Fibroblast of pulmonary artery (primary cell): ENCODE results near the gene NSDHL.
A peak's percentile ranks its signal among the peaks of the same experiment; 100 is the strongest.

Experiments used
- DNase-seq: peaks from one replicate; pipeline ENCODE4 v3.0.0-alpha.2; 2010; ENCODE audit warnings: low read depth
- H3K4me3 ChIP-seq: replicated peaks from 2 replicates; pipeline ENCODE4 v1.5.1; 2011; ENCODE audit warnings: low read depth, mild to moderate bottlenecking, control low read depth, low read length, moderate library complexity
- TF ChIP-seq, protein P1 (sequence below): IDR thresholded peaks from 2 replicates; pipeline ENCODE4 v1.5.1; 2011; ENCODE audit warnings: mild to moderate bottlenecking, control low read depth, low read length, inconsistent platforms; ENCODE audit errors: missing control alignments

The NSDHL gene

DNA sequence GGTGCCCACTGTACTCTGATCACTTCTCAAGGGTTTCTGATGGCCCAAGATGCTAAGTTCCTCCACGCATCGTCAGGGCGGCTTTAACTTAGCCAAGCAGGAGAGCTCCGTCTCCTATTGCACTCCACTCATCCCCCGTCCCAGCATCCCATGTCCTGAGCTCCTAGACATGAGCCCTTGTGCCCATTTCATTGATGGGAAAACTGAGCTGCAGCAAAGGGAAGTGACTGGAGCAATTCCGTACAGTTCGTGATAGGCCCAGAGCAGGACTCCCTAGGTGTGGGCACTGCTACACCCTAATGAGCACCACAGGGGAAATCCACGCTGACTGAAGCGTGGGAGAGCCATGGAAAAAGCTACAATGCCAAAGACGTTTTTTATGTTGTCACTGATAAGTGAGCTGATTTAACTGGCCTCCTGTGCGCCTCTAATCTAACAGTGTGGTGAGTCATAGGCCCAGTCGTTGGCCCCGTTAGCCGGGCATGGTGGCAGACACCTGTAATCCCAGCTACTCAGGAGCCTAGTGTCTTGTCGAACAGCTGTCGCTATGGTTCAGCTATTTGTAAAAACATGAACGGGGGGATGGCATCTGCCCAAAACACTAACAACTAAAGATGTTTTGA lies 14.9 kb downstream of the NSDHL start:
- TF ChIP-seq, protein P1, sequence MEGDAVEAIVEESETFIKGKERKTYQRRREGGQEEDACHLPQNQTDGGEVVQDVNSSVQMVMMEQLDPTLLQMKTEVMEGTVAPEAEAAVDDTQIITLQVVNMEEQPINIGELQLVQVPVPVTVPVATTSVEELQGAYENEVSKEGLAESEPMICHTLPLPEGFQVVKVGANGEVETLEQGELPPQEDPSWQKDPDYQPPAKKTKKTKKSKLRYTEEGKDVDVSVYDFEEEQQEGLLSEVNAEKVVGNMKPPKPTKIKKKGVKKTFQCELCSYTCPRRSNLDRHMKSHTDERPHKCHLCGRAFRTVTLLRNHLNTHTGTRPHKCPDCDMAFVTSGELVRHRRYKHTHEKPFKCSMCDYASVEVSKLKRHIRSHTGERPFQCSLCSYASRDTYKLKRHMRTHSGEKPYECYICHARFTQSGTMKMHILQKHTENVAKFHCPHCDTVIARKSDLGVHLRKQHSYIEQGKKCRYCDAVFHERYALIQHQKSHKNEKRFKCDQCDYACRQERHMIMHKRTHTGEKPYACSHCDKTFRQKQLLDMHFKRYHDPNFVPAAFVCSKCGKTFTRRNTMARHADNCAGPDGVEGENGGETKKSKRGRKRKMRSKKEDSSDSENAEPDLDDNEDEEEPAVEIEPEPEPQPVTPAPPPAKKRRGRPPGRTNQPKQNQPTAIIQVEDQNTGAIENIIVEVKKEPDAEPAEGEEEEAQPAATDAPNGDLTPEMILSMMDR: no peak
- H3K4me3 ChIP-seq: no peak overlapping the region
- DNase-seq: no peak

DNA sequence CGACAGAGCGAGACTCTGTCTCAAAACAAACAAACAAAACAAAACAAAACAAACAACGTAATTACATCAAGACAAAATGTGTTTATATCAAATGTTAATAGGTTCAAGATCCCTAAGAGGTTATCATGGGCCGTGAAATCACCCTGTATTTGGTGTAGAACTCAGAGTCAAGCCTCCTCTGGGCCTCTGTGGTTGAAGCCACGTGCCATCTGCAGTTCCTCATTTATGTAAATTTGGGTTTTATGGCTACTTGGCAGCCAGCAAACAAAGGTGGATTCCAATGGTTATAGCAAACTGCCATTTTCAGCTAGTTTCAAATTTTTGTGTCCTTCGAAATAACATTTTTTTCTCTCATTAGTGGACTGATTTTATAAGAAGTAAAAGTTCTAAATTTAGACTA lies 16.4 kb downstream of the NSDHL start:
- no peak overlapping the region for H3K4me3 ChIP-seq
- DNase-seq: no peak
- TF ChIP-seq, protein P1: no peak

DNA sequence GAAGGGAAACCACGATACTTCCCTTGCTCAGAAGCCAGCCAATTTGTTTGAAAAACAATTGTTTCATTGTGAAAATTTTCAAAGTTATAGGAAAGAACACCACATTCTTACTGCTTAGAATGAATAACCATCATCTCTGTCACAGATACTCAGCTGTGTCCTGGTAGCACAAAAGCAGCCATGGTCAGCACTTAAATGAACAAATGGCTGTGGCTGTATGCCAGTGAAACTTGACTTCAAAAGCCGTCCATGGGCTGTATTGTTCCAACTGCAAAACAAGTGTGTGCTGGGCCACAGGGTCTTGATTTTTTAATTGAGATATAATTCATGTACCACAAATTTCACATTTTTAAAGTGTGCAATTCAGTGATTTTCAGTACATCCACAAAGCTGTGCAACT lies 19.6 kb downstream of the NSDHL start:
- H3K4me3 ChIP-seq: no peak overlapping the region
- TF ChIP-seq, protein P1: no peak
- no peak for DNase-seq

DNA sequence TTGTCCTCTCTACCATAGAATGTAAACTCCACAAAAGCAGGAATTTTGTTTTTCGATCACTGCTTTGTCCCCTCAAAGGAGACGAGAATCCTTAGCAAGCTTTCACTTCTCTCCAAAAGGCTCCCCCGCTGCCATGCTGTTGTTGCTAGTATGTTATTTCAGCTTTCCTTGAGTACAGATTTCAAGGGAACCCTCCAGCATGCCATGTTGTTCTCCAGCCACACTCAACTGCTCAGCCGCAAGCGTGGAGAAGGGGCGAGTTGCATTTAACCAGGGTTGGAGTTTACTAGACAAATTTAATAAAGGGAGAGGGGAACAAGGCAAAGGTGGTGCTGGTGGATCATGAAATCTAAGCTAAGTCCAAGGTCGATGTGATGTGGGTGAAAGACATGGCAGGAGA lies 23.1 kb downstream of the NSDHL start:
- no peak for DNase-seq
- H3K4me3 ChIP-seq: no peak overlapping the region
- TF ChIP-seq, protein P1: no peak

DNA sequence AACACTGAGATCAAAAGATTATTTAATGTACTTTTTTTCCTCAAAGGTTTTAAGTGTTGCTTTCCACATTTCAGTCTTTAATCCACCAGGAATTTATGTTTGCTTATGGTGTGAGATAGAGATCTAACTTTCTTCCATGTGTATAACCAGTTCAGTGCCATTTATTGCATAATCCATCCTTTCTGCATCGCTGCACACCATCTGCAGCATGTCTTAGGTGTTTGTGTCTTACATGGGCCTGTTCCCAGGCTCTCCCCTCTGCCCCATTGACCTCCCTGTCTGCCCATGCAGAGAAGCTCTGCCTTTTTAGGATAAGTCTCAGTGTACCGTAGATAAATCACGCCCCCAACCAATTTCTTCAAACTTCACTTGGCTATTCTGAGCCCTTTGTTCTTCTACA lies 30.3 kb downstream of the NSDHL start:
- no peak overlapping the region for H3K4me3 ChIP-seq
- TF ChIP-seq, protein P1: no peak
- peak; percentile 10 for DNase-seq

DNA sequence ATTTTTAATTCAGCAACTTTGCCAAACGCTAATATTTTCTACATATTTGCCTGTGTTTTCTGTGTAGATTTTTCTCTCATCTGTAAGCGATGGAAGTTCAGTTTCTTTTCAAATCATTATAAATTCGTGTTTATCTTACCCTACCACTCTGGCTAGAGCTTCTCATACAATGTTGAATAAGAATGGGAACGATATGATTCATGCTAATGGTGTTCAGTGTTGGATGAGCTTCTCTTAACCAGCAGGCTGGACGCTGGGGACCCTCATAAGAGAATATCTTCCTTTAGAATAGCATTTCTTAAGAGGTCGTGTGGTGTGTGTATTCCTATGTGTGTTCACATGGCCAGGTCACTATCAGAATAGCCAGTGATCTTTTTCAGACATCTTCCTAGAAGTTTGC lies 31.0 kb downstream of the NSDHL start:
- TF ChIP-seq, protein P1: no peak
- DNase-seq: no peak
- no peak overlapping the region for H3K4me3 ChIP-seq

DNA sequence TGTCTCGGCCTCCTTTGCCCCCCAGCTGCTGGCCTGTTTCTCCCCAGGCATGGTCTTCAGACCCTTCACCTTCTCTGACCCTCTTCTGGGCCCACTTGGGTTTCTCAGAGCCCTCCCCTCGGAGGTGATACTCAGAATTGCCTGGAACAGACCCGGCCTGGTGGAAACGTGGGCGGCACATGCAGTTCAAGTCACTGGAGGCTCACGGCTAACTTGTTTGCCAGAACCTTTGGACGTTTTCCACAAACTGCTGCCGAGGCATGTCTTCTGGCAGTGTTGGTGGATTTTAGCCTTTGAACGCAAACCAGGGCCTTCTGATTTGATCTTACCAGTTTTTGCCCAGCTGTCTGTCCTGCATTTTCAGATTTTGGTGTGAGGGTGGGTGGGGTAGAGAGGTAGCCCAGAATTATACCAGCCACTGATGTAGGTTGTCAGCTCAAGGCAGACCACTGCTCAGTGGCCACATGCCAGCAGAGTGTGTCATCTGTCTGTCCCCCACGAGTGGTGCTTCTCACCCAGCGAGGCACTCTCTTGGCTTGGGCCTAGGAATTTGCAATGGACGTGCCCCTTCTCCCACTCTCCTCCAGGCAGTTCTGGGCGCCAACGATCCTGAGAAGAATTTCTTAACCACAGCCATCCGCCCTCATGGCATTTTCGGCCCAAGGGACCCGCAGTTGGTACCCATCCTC lies 34.5 kb downstream of the NSDHL start:
- H3K4me3 ChIP-seq: no peak overlapping the region
- no peak for DNase-seq
- TF ChIP-seq, protein P1: no peak
